ENCODE data around the gene LLGL1. TPM values are rescaled to one million over a fixed set of nuclear protein-coding genes. Genes with fewer than 3 reads are reported as not detected.

Gene LLGL1
- total and polyA plus RNA-seq, 5 donors, result 8.6 to 13.9 (median 12.0) TPM

DNA sequence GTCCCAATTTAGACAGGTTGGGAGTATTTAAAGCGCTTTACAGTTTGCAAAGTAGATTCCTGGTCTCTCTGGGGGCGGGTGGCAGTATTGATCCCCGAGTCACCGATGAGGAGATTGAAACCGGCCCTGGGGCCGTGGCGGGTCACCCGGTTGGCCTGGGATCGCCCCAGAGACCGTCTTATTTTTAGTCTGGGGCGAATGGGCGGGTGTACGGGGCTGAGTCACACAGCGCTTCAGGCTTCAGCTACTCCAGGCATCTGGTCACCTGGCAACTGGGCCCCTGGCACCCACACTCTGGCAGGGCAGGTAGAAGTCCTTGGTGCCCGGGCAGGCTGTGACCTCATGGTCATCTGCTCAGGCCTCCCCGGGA, 35.7 kb downstream of the LLGL1 start:
- ATAC-seq, result peak; percentile 16 to 45
- WGBS, result 2% methylated on average over 16 of the region's 16 CpGs
- Histone ChIP-seq H3K27me3 (ENCODE audit: control insufficient read depth, insufficient read depth) (no peaks in the 10 kb centered on the region), H3K4me1 (ENCODE audit: control insufficient read depth, insufficient read depth, low read length) (peaks cover 14% of the 10 kb centered on the region), H3K9me3 (ENCODE audit: control insufficient read depth, low read length) (no peaks in the 10 kb centered on the region), H3K27ac (ENCODE audit: low read length) (peak overlapping the region; percentile 86), H3K4me3 (ENCODE audit: low read length) (peak overlapping the region; percentile 66)
- intact Hi-C loops (cut with DNase I), result loop anchor here in 1 of 4 donors (10.0 kb wide), 1 partner anchor 56 kb away; no protein-coding TSS in a partner anchor
- DNase-seq, result peak; percentile 76 to 83 (median 77)

DNA sequence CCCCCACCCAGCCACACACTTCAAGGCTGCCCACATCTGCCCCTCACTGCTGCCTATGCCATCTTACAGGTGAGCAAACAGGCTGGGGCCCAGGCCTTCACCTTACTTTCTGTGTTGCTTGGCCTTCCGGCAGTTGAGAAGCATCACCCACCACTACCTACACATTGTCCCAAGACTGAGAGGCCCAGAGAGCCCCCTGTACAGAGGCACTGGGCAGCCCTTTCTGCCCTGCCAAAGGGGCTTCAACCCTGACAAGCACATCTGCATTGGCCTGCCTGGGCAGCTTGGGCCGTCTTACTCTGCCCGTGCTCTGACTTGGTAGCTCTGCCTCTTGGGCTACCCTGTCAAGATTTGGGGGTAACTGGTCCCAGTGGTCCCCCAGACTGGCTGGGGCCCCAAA, 36.2 kb downstream of the LLGL1 start:
- intact Hi-C loops (cut with DNase I), result loop anchor here in 1 of 4 donors (10.0 kb wide), 1 partner anchor 57 kb away; no protein-coding TSS in a partner anchor
- H3K4me1 ChIP-seq (ENCODE audit: control insufficient read depth, insufficient read depth, low read length), result peaks cover 14% of the 10 kb centered on the region

DNA sequence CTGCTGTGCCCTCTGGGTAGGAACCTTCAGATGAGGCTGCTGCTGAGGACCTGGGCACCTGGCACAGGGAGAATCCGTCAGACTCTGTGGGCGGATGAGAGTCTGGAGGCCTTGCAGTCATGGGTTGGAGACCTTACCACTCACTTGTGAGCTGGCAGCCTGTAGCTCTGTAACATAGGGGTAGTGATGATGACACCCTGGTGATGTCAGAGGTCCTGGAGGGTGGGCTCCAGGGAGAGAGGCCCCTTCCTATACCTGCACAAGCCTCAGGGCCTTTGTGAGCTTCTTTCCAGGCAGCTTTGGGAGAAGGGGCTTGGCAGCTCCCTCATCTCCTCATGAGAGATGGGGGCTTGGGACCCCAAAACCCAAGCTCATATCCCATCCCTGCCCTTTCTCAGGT, 36.7 kb downstream of the LLGL1 start:
- 81% methylated on average over 2 of the region's 2 CpGs for WGBS
- Histone ChIP-seq H3K9me3 (ENCODE audit: control insufficient read depth, low read length) (no peaks in the 10 kb centered on the region), H3K4me3 (ENCODE audit: low read length) (no peak overlapping the region), H3K27ac (ENCODE audit: low read length) (peak overlapping the region; percentile 86), H3K4me1 (ENCODE audit: control insufficient read depth, insufficient read depth, low read length) (peaks cover 13% of the 10 kb centered on the region), H3K27me3 (ENCODE audit: control insufficient read depth, insufficient read depth) (no peaks in the 10 kb centered on the region)
- ATAC-seq (no peak), DNase-seq (peak in 1 of 3 donors; percentile 3)
- intact Hi-C loops (cut with DNase I), result loop anchor here in 1 of 4 donors (10.0 kb wide), 1 partner anchor 57 kb away; no protein-coding TSS in a partner anchor

More for the DNA sequence above, 36.2 kb downstream of the LLGL1 start:
- DNase-seq (peak in 2 of 3 donors; percentile 41 to 46), ATAC-seq (no peak)
- WGBS, result 78% methylated on average over 3 of the region's 3 CpGs
- no peaks in the 10 kb centered on the region for H3K27me3 ChIP-seq (ENCODE audit: control insufficient read depth, insufficient read depth)
- H3K9me3 ChIP-seq (ENCODE audit: control insufficient read depth, low read length), result no peaks in the 10 kb centered on the region
- H3K4me3 ChIP-seq (ENCODE audit: low read length), result peak overlapping the region; percentile 66
- H3K27ac ChIP-seq (ENCODE audit: low read length), result peak overlapping the region; percentile 86

DNA sequence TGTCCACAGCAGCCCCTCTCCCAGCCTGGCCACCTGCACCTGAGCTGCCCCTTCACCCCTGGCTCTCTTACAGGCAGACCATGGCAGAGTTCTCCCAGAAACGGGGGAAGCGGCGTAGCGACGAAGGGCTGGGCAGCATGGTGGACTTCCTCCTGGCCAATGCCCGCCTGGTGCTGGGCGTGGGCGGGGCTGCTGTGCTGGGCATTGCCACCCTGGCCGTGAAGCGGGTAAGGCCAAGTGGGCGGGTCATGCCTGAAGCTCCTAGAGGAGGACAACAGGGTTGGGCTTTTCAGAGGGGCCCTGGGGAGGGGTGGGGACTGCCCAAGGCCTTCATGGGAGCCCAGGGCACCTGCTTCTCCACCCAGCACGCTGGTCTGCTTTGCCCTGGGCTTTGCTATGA, 37.2 kb downstream of the LLGL1 start:
- Histone ChIP-seq H3K27me3 (ENCODE audit: control insufficient read depth, insufficient read depth) (no peaks in the 10 kb centered on the region), H3K27ac (ENCODE audit: low read length) (no peak overlapping the region), H3K4me3 (ENCODE audit: low read length) (no peak overlapping the region), H3K4me1 (ENCODE audit: control insufficient read depth, insufficient read depth, low read length) (peaks cover 10% of the 10 kb centered on the region), H3K9me3 (ENCODE audit: control insufficient read depth, low read length) (no peaks in the 10 kb centered on the region)
- ATAC-seq (no peak), DNase-seq (peak in 1 of 3 donors; percentile 65)
- intact Hi-C loops (cut with DNase I), result loop anchor here in 1 of 4 donors (10.0 kb wide), 1 partner anchor 58 kb away; no protein-coding TSS in a partner anchor
- 77% methylated on average over 12 of the region's 12 CpGs for WGBS

DNA sequence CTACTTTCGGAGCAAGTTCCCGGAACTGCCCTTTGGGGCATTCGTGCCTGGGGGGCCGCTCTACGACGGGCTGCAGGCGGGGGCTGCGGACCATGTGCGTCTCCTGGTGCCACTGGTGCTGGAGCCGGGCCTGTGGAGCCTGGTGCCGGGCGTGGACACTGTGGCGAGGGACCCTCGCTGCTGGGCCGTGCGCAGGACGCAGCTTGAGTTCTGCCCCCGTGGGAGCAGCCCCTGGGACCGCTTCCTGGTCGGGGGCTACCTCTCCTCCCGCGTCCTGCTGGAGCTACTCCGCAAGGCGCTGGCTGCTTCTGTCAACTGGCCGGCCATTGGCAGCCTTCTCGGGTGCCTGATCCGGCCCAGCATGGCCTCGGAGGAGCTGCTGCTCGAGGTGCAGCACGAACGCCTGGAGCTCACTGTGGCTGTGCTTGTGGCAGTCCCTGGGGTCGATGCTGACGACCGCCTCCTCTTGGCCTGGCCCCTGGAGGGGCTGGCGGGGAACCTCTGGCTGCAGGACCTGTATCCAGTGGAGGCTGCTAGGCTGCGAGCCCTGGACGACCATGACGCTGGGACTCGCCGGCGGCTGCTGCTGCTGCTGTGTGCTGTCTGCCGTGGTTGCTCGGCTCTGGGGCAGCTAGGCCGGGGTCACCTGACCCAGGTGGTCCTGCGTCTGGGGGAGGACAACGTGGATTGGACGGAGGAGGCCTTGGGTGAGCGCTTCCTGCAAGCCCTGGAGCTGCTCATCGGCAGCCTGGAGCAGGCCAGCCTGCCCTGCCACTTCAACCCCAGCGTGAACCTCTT, 38.6 kb downstream of the LLGL1 start:
- DNase-seq (peak in 1 of 3 donors; percentile 48), ATAC-seq (no peak)
- intact Hi-C loops (cut with DNase I), result loop anchor here in 2 of 4 donors (2.0 to 10.0 kb wide), 2 partner anchors 19 to 59 kb away; no protein-coding TSS in a partner anchor
- no peak overlapping the region for H3K4me3 ChIP-seq (ENCODE audit: low read length)
- WGBS, result 91% methylated on average over 50 of the region's 50 CpGs
- peaks cover 10% of the 10 kb centered on the region for H3K4me1 ChIP-seq (ENCODE audit: control insufficient read depth, insufficient read depth, low read length)
- H3K27ac ChIP-seq (ENCODE audit: low read length), result no peak overlapping the region
- no peaks in the 10 kb centered on the region for H3K9me3 ChIP-seq (ENCODE audit: control insufficient read depth, low read length)
- H3K27me3 ChIP-seq (ENCODE audit: control insufficient read depth, insufficient read depth), result no peaks in the 10 kb centered on the region

DNA sequence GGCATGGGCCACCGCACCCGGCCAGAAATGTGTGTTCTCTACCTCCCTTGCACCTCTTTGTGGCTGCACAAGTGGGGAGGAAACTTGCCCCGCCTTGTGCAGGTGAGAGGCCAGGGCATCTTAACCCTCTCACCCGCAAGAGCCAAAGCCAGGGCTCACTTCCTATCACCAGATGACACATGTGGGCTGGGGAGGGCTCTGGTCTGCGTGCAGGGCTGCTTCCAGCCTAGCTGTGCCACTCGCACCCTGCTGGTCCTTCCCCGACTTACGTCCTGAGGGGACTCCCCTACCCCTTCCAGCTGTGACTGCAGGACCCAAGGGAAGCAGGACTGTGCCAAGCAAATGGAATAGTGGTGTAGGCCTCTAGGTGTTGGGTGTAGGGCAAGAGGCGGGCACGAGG, 41.9 kb downstream of the LLGL1 start:
- ATAC-seq (peak in 1 of 2 donors; percentile 3), DNase-seq (no peak)
- Histone ChIP-seq H3K4me1 (ENCODE audit: control insufficient read depth, insufficient read depth, low read length) (no peaks in the 10 kb centered on the region), H3K4me3 (ENCODE audit: low read length) (no peak overlapping the region), H3K27ac (ENCODE audit: low read length) (no peak overlapping the region), H3K27me3 (ENCODE audit: control insufficient read depth, insufficient read depth) (no peaks in the 10 kb centered on the region), H3K9me3 (ENCODE audit: control insufficient read depth, low read length) (no peaks in the 10 kb centered on the region)
- intact Hi-C loops (cut with DNase I), result loop anchor here in 1 of 4 donors (10.0 kb wide), 1 partner anchor 63 kb away; no protein-coding TSS in a partner anchor
- 79% methylated on average over 10 of the region's 10 CpGs for WGBS

DNA sequence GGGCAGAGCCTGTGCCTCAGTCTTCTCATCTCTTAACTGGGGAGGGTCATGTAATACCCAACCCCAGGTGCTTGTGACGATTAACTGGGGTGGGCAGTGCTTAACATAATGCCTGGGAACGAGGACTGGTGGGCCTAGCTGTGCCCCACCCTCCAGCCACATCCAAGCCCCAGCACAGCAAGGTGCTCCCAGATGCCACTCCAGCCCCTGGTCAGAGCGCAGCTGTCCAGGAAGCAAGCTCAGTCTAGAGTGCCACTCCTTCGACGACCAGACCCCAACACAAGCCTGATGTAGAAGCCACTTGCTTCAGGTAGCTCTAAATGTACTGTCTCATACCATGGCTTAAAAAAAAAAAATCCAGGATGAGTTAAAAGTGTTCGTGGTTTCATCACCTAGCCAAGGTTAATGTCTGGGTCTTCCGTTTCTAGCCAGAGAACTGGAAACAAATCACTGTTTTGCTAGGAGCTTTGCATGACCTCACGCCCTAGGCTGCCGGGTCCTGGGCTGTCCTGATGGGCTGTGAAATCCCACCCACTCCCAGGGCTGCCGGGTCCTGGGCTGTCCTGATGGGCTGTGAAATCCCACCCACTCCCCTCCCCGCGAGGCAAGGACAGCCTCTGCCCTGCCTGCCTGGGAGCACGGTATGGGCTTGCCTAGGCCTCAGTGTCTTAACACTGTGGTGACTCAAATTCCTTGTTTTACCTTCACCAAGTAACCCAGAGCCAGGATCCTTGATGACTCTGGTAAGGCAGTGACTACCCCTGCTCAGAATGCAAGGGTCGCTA, 42.7 kb downstream of the LLGL1 start:
- WGBS, result 44% methylated on average over 14 of the region's 14 CpGs
- intact Hi-C loops (cut with DNase I), result loop anchor here in 1 of 4 donors (10.0 kb wide), 1 partner anchor 63 kb away; no protein-coding TSS in a partner anchor

DNA sequence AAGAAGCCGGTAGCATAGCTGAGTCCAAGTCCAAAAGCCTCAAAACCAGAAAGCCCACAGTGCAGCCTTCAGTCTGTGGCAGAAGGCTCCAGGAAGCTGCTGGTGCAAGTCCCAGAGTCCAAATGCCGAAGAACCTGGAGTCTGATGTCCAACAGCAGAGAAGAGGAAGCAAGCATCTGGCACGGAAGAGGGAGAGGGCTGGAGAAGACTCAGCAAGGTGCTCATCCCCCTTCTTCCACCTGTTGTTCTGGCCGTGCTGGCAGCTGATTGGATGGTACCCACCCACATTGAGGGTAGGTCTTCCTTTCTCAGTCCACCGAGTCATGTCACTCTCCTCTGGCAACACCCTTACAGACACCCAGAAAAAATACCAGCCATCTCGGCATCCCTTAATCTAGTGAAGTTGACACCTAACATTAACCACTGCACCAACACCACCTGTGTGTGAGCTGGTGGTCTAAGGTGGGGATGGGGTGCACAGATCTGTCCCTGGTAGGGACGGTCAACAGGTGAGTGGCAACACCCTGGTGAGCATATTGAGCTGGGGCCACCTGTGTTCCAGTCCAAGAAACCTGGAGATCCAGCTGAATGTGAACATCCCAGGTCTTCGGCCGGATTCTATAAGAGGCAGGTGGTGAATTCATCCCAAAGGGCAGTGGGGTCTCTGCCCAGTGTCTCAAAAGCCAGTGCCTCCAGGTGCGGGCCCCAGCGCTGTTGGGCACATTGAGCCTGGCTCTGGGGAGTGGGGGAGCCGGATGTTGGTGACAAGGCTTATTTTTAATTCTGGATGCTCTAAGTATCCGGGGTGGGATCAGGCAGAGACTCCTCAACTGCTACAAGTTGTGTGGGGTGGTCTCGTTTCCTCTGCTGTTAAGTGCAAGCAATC, 44.9 kb downstream of the LLGL1 start:
- H3K27ac ChIP-seq (ENCODE audit: low read length), result no peak overlapping the region
- ATAC-seq, result no peak
- no peak overlapping the region for H3K4me3 ChIP-seq (ENCODE audit: low read length)
- no peaks in the 10 kb centered on the region for H3K27me3 ChIP-seq (ENCODE audit: control insufficient read depth, insufficient read depth)
- 78% methylated on average over 14 of the region's 14 CpGs for WGBS
- H3K9me3 ChIP-seq (ENCODE audit: control insufficient read depth, low read length), result no peaks in the 10 kb centered on the region
- intact Hi-C loops (cut with DNase I), result no loop called here
- DNase-seq, result no peak
- H3K4me1 ChIP-seq (ENCODE audit: control insufficient read depth, insufficient read depth, low read length), result no peaks in the 10 kb centered on the region

More for the DNA sequence above, 42.7 kb downstream of the LLGL1 start:
- peak in 1 of 2 donors; percentile 4 for ATAC-seq
- peak in 1 of 3 donors; percentile 27 for DNase-seq
- H3K27me3 ChIP-seq (ENCODE audit: control insufficient read depth, insufficient read depth), result no peaks in the 10 kb centered on the region
- H3K9me3 ChIP-seq (ENCODE audit: control insufficient read depth, low read length), result no peaks in the 10 kb centered on the region
- no peak overlapping the region for H3K4me3 ChIP-seq (ENCODE audit: low read length)
- H3K27ac ChIP-seq (ENCODE audit: low read length), result no peak overlapping the region
- H3K4me1 ChIP-seq (ENCODE audit: control insufficient read depth, insufficient read depth, low read length), result no peaks in the 10 kb centered on the region

DNA sequence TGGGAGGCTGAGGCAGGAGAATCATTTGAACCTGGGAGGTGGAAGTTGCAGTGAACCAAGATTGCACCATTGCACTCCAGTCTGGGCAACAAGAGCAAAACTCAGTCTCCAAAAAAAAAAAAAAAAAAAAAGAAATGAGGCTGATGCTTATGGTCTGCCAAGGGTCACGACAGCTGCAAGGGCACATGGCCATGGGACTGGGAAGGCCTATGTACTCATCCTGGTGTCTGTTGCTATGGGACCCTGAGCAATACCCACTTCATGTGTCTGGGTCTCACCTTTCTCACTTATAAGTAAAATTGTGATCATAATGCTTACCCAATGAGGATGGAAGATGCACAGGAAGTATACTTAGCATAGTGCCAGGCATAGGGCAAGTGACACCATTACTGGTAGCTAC, 51.6 kb downstream of the LLGL1 start:
- no peak for ATAC-seq
- H3K9me3 ChIP-seq (ENCODE audit: control insufficient read depth, low read length), result no peaks in the 10 kb centered on the region
- no peaks in the 10 kb centered on the region for H3K4me1 ChIP-seq (ENCODE audit: control insufficient read depth, insufficient read depth, low read length)
- H3K4me3 ChIP-seq (ENCODE audit: low read length), result no peak overlapping the region
- no peaks in the 10 kb centered on the region for H3K27me3 ChIP-seq (ENCODE audit: control insufficient read depth, insufficient read depth)
- 80% methylated on average over 1 of the region's 1 CpG for WGBS
- intact Hi-C loops (cut with DNase I), result no loop called here
- DNase-seq, result no peak
- no peak overlapping the region for H3K27ac ChIP-seq (ENCODE audit: low read length)

DNA sequence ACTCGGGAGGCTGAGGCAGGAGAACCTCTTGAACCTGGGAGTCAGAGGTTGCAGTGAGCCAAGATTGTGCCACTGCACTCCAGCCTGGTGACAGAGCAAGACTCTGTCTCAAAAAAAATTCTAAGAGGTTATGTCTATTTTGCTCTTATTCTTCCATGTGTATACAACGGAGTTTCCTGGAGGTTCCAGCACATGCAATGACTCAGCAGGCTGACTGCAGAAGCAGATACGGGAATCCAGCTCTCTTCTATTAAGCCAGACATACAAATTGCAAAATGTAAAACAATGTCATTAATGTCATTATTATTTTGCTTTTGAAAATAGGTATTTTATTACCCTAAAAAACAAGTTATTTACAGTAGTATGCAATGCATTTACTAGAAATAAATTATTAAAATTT, 53.4 kb downstream of the LLGL1 start:
- no peak for DNase-seq

More for the DNA sequence above, 53.4 kb downstream of the LLGL1 start:
- ATAC-seq, result no peak
- no peaks in the 10 kb centered on the region for H3K4me1 ChIP-seq (ENCODE audit: control insufficient read depth, insufficient read depth, low read length)
- H3K27ac ChIP-seq (ENCODE audit: low read length), result no peak overlapping the region
- 81% methylated on average over 3 of the region's 3 CpGs for WGBS
- H3K9me3 ChIP-seq (ENCODE audit: control insufficient read depth, low read length), result no peaks in the 10 kb centered on the region
- H3K4me3 ChIP-seq (ENCODE audit: low read length), result no peak overlapping the region
- H3K27me3 ChIP-seq (ENCODE audit: control insufficient read depth, insufficient read depth), result no peaks in the 10 kb centered on the region
- intact Hi-C loops (cut with DNase I), result no loop called here

All from right cardiac atrium (tissue), 5 donors.